Lung (tissue), 12 donors: Measurements from ENCODE around the gene PANX2. TPM values are rescaled to one million over a fixed set of nuclear protein-coding genes. Genes with fewer than 3 reads are reported as not detected.
"Not testable (repeated sequence)": the region's sequence is repeated elsewhere in the genome, so short reads cannot be mapped to it uniquely, and the experiment has no call there.

Source experiments
- ATAC-seq: fragments of 200-7000 bp; cut with Tn5 transposase; one replicate; pipeline ENCODE4 v1.9.1; 2020; ENCODE audit warnings: moderate number of reproducible peaks; ENCODE audit not compliant: insufficient read depth, low FRiP score
- DNase-seq, 3 donors: peaks; one replicate each; pipeline ENCODE4 v3.0.0-alpha.2; 2013 to 2017
- H3K27ac ChIP-seq, 2 donors: one replicate each; pipeline ENCODE4 v1.5.1; 2013; ENCODE audit warnings: mild to moderate bottlenecking in 2 of 2, moderate library complexity in 2 of 2, control low read depth in 1 of 2, inconsistent platforms in 1 of 2, low read depth in 1 of 2, low read length in 1 of 2
- H3K27me3 ChIP-seq, 3 donors: one replicate each; pipeline ENCODE4 v1.5.1; 2013; ENCODE audit warnings: low read length in 2 of 3; ENCODE audit not compliant: control insufficient read depth in 3 of 3, insufficient read depth in 3 of 3
- H3K36me3 ChIP-seq, 4 donors: one replicate each; pipeline ENCODE4 v1.5.1; 2013; ENCODE audit warnings: low read length in 4 of 4, mild to moderate bottlenecking in 1 of 4, moderate library complexity in 1 of 4; ENCODE audit not compliant: control insufficient read depth in 4 of 4, insufficient read depth in 4 of 4
- H3K4me1 ChIP-seq, 5 donors: one replicate each; pipeline ENCODE4 v1.5.1; 2013; ENCODE audit warnings: low read length in 5 of 5, mild to moderate bottlenecking in 2 of 5, moderate library complexity in 1 of 5; ENCODE audit not compliant: control insufficient read depth in 5 of 5, insufficient read depth in 5 of 5
- H3K4me3 ChIP-seq: one replicate; pipeline ENCODE4 v1.5.1; 2013; ENCODE audit warnings: mild to moderate bottlenecking, control low read depth, moderate library complexity
- H3K9ac ChIP-seq, 2 donors: one replicate each; pipeline ENCODE4 v1.5.1; 2013; ENCODE audit warnings: low read length in 2 of 2, control low read depth in 1 of 2; ENCODE audit not compliant: insufficient read depth in 1 of 2
- H3K9me3 ChIP-seq, 4 donors: one replicate each; pipeline ENCODE4 v1.5.1; 2013; ENCODE audit warnings: low read length in 3 of 4, mild to moderate bottlenecking in 1 of 4, moderate library complexity in 1 of 4; ENCODE audit not compliant: control insufficient read depth in 4 of 4, insufficient read depth in 3 of 4
- CTCF ChIP-seq: IDR thresholded peaks from 2 replicates; pipeline ENCODE4 v1.5.1; 2012; ENCODE audit warnings: mild to moderate bottlenecking; ENCODE audit errors: control extremely low read depth, extremely low read depth
- whole genome bisulfite sequencing, 2 donors: extraction: QIAGEN DNeasy Blood & Tissue Kit; methylation state at CpG; one replicate each; pipeline ENCODE4 v1.1.7; 2013; 5-methylcytosine and 5-hydroxymethylcytosine counted together
- polyA plus RNA-seq, 2 donors: library from polyadenylated mRNA; stranded (reverse); fragments of 200-250 nt; gene quantifications; one replicate each; pipeline ENCODE4 v1.2.1, GENCODE V29; 2013
- total RNA-seq, 2 donors: library from RNA; depleted of rRNA in 1 of 2; stranded (reverse); fragments of >200 nt in 1 of 2; gene quantifications; one replicate each; pipeline ENCODE4 v1.2.1, GENCODE V29; 2014 to 2021
- donor health status: control.
- donor health status: control.
- donor health status: Bipolar disorder and iron deficiency.
- donor health status: healthy.
- donor health status: DM: yes; HTN: yes; CAD: no.

The PANX2 gene
- total and polyA plus RNA-seq, 4 donors = 1.00 to 3.9 (median 2.6) TPM

- ATAC-seq = no peak
- no peak overlapping the region for H3K4me3 ChIP-seq
- no peak for TF ChIP-seq CTCF
- WGBS, 2 donors = 85 to 92% methylated on average over 10 of the region's 10 CpGs
- H3K27me3 ChIP-seq = peaks cover 0 to 9% (median 0%) of the 10 kb centered on the region in 3 donors
- H3K9ac ChIP-seq = no peak overlapping the region
- no peak overlapping the region for H3K27ac ChIP-seq
- no peak for DNase-seq
- no peaks in the 10 kb centered on the region for H3K36me3 ChIP-seq
- H3K9me3 ChIP-seq = no peaks in the 10 kb centered on the region
- H3K4me1 ChIP-seq = no peaks in the 10 kb centered on the region
Observed at GRCh38 chr22:50162391-50162956, 8.1 kb upstream of the PANX2 start.

GRCh38 chr22:50165436-50166123 lies 5.0 kb upstream of the PANX2 start:
- 96% methylated on average over 28 of the region's 28 CpGs for whole genome bisulfite sequencing, 2 donors
- no peak overlapping the region for H3K9ac ChIP-seq
- H3K27ac ChIP-seq = no peak overlapping the region
- TF ChIP-seq CTCF = no peak
- no peaks in the 10 kb centered on the region for H3K36me3 ChIP-seq
- H3K4me3 ChIP-seq = no peak overlapping the region
- no peak for DNase-seq
- ATAC-seq = no peak
- H3K9me3 ChIP-seq = no peaks in the 10 kb centered on the region
- H3K27me3 ChIP-seq = peaks cover 0 to 15% (median 5%) of the 10 kb centered on the region in 3 donors
- H3K4me1 ChIP-seq = peaks cover 0 to under 1% (median 0%) of the 10 kb centered on the region in 5 donors

GRCh38 chr22:50167689-50168489 lies 2.6 kb upstream of the PANX2 start:
- no peak for ATAC-seq
- TF ChIP-seq CTCF = no peak
- no peak for DNase-seq
- Histone ChIP-seq H3K27me3 (peaks cover 0 to 15% (median 5%) of the 10 kb centered on the region in 3 donors), H3K9me3 (no peaks in the 10 kb centered on the region), H3K27ac (no peak overlapping the region), H3K4me3 (no peak overlapping the region), H3K36me3 (no peaks in the 10 kb centered on the region), H3K4me1 (peaks cover 0 to 5% (median 0%) of the 10 kb centered on the region in 5 donors), H3K9ac (no peak overlapping the region)
- WGBS, 2 donors = 61 to 78% methylated on average over 11 of the region's 11 CpGs

- H3K4me1 ChIP-seq, H3K36me3 ChIP-seq, H3K9me3 ChIP-seq, DNase-seq, H3K9ac ChIP-seq, H3K4me3 ChIP-seq, H3K27ac ChIP-seq, ATAC-seq: not testable (repeated sequence)
- 76 to 92% methylated on average over 5 of the region's 5 CpGs for WGBS, 2 donors
- H3K27me3 ChIP-seq = peaks cover 0 to 15% (median 5%) of the 10 kb centered on the region in 3 donors
Observed at GRCh38 chr22:50168490-50169180, 1.9 kb upstream of the PANX2 start.
